ENCODE results near the gene ITGB6.

ITGB6 gene

DNA sequence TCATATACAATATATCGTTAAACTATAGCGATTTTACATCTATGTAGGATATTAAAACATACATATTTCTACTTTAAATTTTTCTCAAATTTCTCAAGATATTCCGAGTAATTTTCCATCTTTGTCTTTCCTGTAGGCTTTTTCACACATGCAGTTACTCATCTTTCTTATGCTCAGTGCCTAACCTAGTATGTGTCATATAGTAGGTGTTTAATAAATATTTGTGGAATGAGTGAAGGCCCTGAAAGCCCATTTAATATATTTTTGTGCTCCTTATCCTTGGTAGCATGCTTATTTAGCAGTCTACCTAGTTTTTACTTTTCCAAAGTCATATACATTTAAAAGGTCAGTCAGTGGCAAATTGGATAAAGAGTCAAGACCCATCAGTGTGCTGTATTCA, 67.3 kb downstream of the ITGB6 start:
- Histone ChIP-seq H3K27ac (ENCODE audit: low read length, poor library complexity, severe bottlenecking) (no peak overlapping the region), H3K18ac (ENCODE audit: low read depth in 1 of 2, low read length in 2 of 2) (no peak overlapping the region)
- no peak for DNase-seq

DNA sequence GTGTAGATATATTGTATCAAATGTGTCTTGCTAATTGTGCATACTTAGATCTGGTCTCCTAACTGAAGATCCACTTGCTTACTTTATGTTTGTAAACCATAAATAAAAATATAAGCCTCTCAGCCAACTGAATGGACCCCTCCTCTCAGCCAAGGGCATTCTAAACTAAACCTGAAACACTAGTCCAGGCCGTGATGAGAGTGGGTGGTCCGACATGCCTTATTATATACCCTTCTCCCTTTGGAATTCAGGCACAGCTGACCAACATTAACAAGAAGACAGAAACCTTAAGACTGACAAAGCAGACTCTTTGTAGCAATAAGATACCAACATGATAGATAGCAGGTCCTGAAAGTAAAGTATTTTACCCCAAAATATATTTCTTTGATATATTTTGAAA, 73.3 kb downstream of the ITGB6 start:
- Histone ChIP-seq H4K8ac (ENCODE audit: low read length) (no peak overlapping the region), H2BK120ac (ENCODE audit: low read depth, low read length) (no peak overlapping the region), H3K4me1 (ENCODE audit: control insufficient read depth, insufficient read depth, low read depth, low read length) (no peaks in the 10 kb centered on the region), H4K91ac (ENCODE audit: low read length) (no peak overlapping the region), H2BK15ac (ENCODE audit: low read depth, poor library complexity, severe bottlenecking) (no peak overlapping the region), H2BK12ac (ENCODE audit: low read length in 2 of 2) (no peak overlapping the region), H3K27me3 (ENCODE audit: control insufficient read depth in 1 of 2, insufficient read depth in 1 of 2, low read length in 2 of 2) (no peaks in the 10 kb centered on the region), H3K9me3 (ENCODE audit: control insufficient read depth, low read length) (no peaks in the 10 kb centered on the region), H3K4me2 (ENCODE audit: low read length, poor library complexity, severe bottlenecking) (no peak overlapping the region), H3K18ac (ENCODE audit: low read depth in 1 of 2, low read length in 2 of 2) (no peak overlapping the region), H3K4ac (ENCODE audit: low read depth in 1 of 2, low read length in 2 of 2) (no peak overlapping the region), H3K27ac (ENCODE audit: low read length, poor library complexity, severe bottlenecking) (no peak overlapping the region), H2BK5ac (ENCODE audit: low read depth, low read length, poor library complexity, severe bottlenecking) (no peak overlapping the region), H3K4me3 (ENCODE audit: insufficient read depth in 1 of 2, low read depth in 1 of 2, low read length in 2 of 2) (no peak overlapping the region), H3K36me3 (ENCODE audit: control insufficient read depth in 1 of 2, insufficient read depth in 2 of 2, low read depth in 1 of 2, low read length in 2 of 2) (no peaks in the 10 kb centered on the region), H3K79me1 (replicated peaks; ENCODE audit: low read length, poor library complexity, severe bottlenecking) (no peaks in the 10 kb centered on the region), H2AK5ac (ENCODE audit: low read length, severe bottlenecking) (no peak overlapping the region), H3K14ac (ENCODE audit: low read length in 2 of 2) (no peak overlapping the region), H3K23ac (ENCODE audit: low read length in 2 of 2) (no peak overlapping the region), H2AFZ (ENCODE audit: low read depth, low read length) (no peak overlapping the region), H3K9ac (ENCODE audit: low read length) (no peak overlapping the region)
- 92% methylated on average over 2 of the region's 2 CpGs for WGBS
- DNase-seq: no peak

More for the DNA sequence above, 67.3 kb downstream of the ITGB6 start:
- Histone ChIP-seq H4K91ac (ENCODE audit: low read length) (no peak overlapping the region), H2BK5ac (ENCODE audit: low read depth, low read length, poor library complexity, severe bottlenecking) (no peak overlapping the region), H3K9ac (ENCODE audit: low read length) (no peak overlapping the region), H2BK15ac (ENCODE audit: low read depth, poor library complexity, severe bottlenecking) (no peak overlapping the region), H3K27me3 (ENCODE audit: control insufficient read depth in 1 of 2, insufficient read depth in 1 of 2, low read length in 2 of 2) (no peaks in the 10 kb centered on the region), H3K36me3 (ENCODE audit: control insufficient read depth in 1 of 2, insufficient read depth in 2 of 2, low read depth in 1 of 2, low read length in 2 of 2) (peaks cover 0 to 4% of the 10 kb centered on the region in 2 experiments), H2BK120ac (ENCODE audit: low read depth, low read length) (no peak overlapping the region), H3K79me1 (replicated peaks; ENCODE audit: low read length, poor library complexity, severe bottlenecking) (no peaks in the 10 kb centered on the region), H2BK12ac (ENCODE audit: low read length in 2 of 2) (no peak overlapping the region), H2AK5ac (ENCODE audit: low read length, severe bottlenecking) (no peak overlapping the region), H3K4me2 (ENCODE audit: low read length, poor library complexity, severe bottlenecking) (no peak overlapping the region), H3K4me1 (ENCODE audit: control insufficient read depth, insufficient read depth, low read depth, low read length) (peaks cover 3% of the 10 kb centered on the region), H3K23ac (ENCODE audit: low read length in 2 of 2) (no peak overlapping the region), H3K4me3 (ENCODE audit: insufficient read depth in 1 of 2, low read depth in 1 of 2, low read length in 2 of 2) (no peak overlapping the region), H3K9me3 (ENCODE audit: control insufficient read depth, low read length) (no peaks in the 10 kb centered on the region), H3K14ac (ENCODE audit: low read length in 2 of 2) (no peak overlapping the region), H2AFZ (ENCODE audit: low read depth, low read length) (no peak overlapping the region), H3K4ac (ENCODE audit: low read depth in 1 of 2, low read length in 2 of 2) (no peak overlapping the region), H4K8ac (ENCODE audit: low read length) (no peak overlapping the region)
- no CpG with 5 or more reads among the region's 3 CpGs for WGBS

DNA sequence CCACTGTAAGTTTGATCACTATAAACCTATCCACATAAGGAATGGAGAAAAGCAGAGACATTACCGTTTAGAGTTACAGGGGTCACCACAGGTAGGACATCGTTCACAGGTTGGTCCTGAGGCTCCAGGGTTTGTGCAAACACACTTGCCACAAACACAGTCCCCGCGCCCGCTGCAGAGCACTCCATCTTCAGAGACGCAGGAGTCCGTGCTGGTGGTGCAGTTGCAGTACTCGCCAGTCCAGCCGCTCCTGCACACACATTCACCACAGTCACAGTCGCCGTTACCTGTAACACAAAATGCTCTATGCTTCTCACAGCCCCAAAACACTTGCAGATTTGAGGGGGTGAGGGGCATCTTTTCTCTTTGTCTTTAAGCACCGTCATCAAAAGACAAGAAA, 73.8 kb downstream of the ITGB6 start:
- no peak overlapping the region for H2AK5ac ChIP-seq (ENCODE audit: low read length, severe bottlenecking)

DNA sequence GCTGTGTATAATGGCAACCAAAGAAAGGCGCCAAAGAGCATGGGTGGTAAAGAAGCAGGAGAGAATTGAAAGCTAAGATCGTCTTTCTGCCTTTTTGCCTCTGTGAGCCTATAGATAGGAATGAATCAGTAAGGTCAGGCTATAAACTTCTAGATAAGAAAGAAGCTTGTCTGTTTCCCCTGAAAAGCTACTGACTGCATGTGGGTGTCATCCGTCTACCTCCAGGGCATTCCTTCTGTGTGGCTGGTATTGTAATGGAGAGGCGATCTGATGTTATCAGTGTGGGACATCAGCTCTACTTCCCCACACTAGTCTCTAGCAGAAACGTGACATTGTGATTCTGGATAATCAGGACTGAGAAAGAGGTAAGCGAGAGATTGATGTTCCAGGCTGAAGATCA, 74.2 kb downstream of the ITGB6 start:
- Histone ChIP-seq H3K79me1 (replicated peaks; ENCODE audit: low read length, poor library complexity, severe bottlenecking) (no peaks in the 10 kb centered on the region), H2BK120ac (ENCODE audit: low read depth, low read length) (no peak overlapping the region), H2BK5ac (ENCODE audit: low read depth, low read length, poor library complexity, severe bottlenecking) (no peak overlapping the region), H3K14ac (ENCODE audit: low read length in 2 of 2) (no peak overlapping the region), H3K27me3 (ENCODE audit: control insufficient read depth in 1 of 2, insufficient read depth in 1 of 2, low read length in 2 of 2) (no peaks in the 10 kb centered on the region), H3K4me2 (ENCODE audit: low read length, poor library complexity, severe bottlenecking) (no peak overlapping the region), H3K9me3 (ENCODE audit: control insufficient read depth, low read length) (no peaks in the 10 kb centered on the region), H3K27ac (ENCODE audit: low read length, poor library complexity, severe bottlenecking) (no peak overlapping the region), H3K23ac (ENCODE audit: low read length in 2 of 2) (no peak overlapping the region), H4K91ac (ENCODE audit: low read length) (no peak overlapping the region), H2BK15ac (ENCODE audit: low read depth, poor library complexity, severe bottlenecking) (no peak overlapping the region), H3K36me3 (ENCODE audit: control insufficient read depth in 1 of 2, insufficient read depth in 2 of 2, low read depth in 1 of 2, low read length in 2 of 2) (no peaks in the 10 kb centered on the region), H4K8ac (ENCODE audit: low read length) (no peak overlapping the region), H3K4ac (ENCODE audit: low read depth in 1 of 2, low read length in 2 of 2) (no peak overlapping the region), H3K4me1 (ENCODE audit: control insufficient read depth, insufficient read depth, low read depth, low read length) (no peaks in the 10 kb centered on the region), H3K9ac (ENCODE audit: low read length) (no peak overlapping the region), H3K4me3 (ENCODE audit: insufficient read depth in 1 of 2, low read depth in 1 of 2, low read length in 2 of 2) (no peak overlapping the region), H2AK5ac (ENCODE audit: low read length, severe bottlenecking) (no peak overlapping the region), H2AFZ (ENCODE audit: low read depth, low read length) (no peak overlapping the region), H2BK12ac (ENCODE audit: low read length in 2 of 2) (no peak overlapping the region), H3K18ac (ENCODE audit: low read depth in 1 of 2, low read length in 2 of 2) (no peak overlapping the region)
- 76% methylated on average over 5 of the region's 6 CpGs for WGBS
- no peak for DNase-seq

More for the DNA sequence above, 73.8 kb downstream of the ITGB6 start:
- H3K27me3 ChIP-seq (ENCODE audit: control insufficient read depth in 1 of 2, insufficient read depth in 1 of 2, low read length in 2 of 2): no peaks in the 10 kb centered on the region
- 95% methylated on average over 6 of the region's 12 CpGs for WGBS
- no peak overlapping the region for H3K27ac ChIP-seq (ENCODE audit: low read length, poor library complexity, severe bottlenecking)
- no peak overlapping the region for H2AFZ ChIP-seq (ENCODE audit: low read depth, low read length)
- no peak overlapping the region for H3K4me3 ChIP-seq (ENCODE audit: insufficient read depth in 1 of 2, low read depth in 1 of 2, low read length in 2 of 2)
- no peak overlapping the region for H2BK12ac ChIP-seq (ENCODE audit: low read length in 2 of 2)
- H3K14ac ChIP-seq (ENCODE audit: low read length in 2 of 2): no peak overlapping the region
- no peak overlapping the region for H3K9ac ChIP-seq (ENCODE audit: low read length)
- H3K23ac ChIP-seq (ENCODE audit: low read length in 2 of 2): no peak overlapping the region
- no peaks in the 10 kb centered on the region for H3K79me1 ChIP-seq (replicated peaks; ENCODE audit: low read length, poor library complexity, severe bottlenecking)
- no peaks in the 10 kb centered on the region for H3K9me3 ChIP-seq (ENCODE audit: control insufficient read depth, low read length)
- H4K91ac ChIP-seq (ENCODE audit: low read length): no peak overlapping the region
- no peak overlapping the region for H3K4me2 ChIP-seq (ENCODE audit: low read length, poor library complexity, severe bottlenecking)
- H2BK15ac ChIP-seq (ENCODE audit: low read depth, poor library complexity, severe bottlenecking): no peak overlapping the region
- no peak overlapping the region for H2BK5ac ChIP-seq (ENCODE audit: low read depth, low read length, poor library complexity, severe bottlenecking)
- no peak overlapping the region for H3K18ac ChIP-seq (ENCODE audit: low read depth in 1 of 2, low read length in 2 of 2)
- no peaks in the 10 kb centered on the region for H3K4me1 ChIP-seq (ENCODE audit: control insufficient read depth, insufficient read depth, low read depth, low read length)
- no peak overlapping the region for H4K8ac ChIP-seq (ENCODE audit: low read length)
- DNase-seq: no peak
- H3K36me3 ChIP-seq (ENCODE audit: control insufficient read depth in 1 of 2, insufficient read depth in 2 of 2, low read depth in 1 of 2, low read length in 2 of 2): no peaks in the 10 kb centered on the region
- no peak overlapping the region for H3K4ac ChIP-seq (ENCODE audit: low read depth in 1 of 2, low read length in 2 of 2)
- no peak overlapping the region for H2BK120ac ChIP-seq (ENCODE audit: low read depth, low read length)
